K562 (cell line): ENCODE measurements around the gene GYS1. TPM values are rescaled to one million over a fixed set of nuclear protein-coding genes. Genes with fewer than 3 reads are reported as not detected.

ENCODE experiments used
- ARHGAP35 ChIP-seq: fragments of 450-650 bp; IDR thresholded peaks from 2 replicates; pipeline ENCODE4 v1.6.1; 2018; ENCODE audit not compliant: partially characterized antibody
- CHD7 ChIP-seq: fragments of 200-600 bp; sonication (generic); IDR thresholded peaks from one replicate; pipeline ENCODE4 v1.6.1; 2012; ENCODE audit warnings: mild to moderate bottlenecking, low read depth, low read length, inconsistent platforms
- ESRRB ChIP-seq: fragments of 250-450 bp; sonication (Bioruptor Pico); IDR thresholded peaks from 2 replicates; pipeline ENCODE4 v1.5.0; 2020; ENCODE audit warnings: mild to moderate bottlenecking, moderate library complexity, borderline replicate concordance
- ETV5 ChIP-seq: sonication (generic); formaldehyde crosslinking; IDR thresholded peaks from 2 replicates; pipeline ENCODE4 v1.4.0; 2020; ENCODE audit warnings: low read depth, mild to moderate bottlenecking, missing genetic modification reagents
- KLF13 ChIP-seq: fragments of 450-650 bp; IDR thresholded peaks from 2 replicates; pipeline ENCODE4 v1.6.1; 2016; ENCODE audit warnings: missing genetic modification characterization, low read depth, mild to moderate bottlenecking, missing compliant biosample characterization, moderate library complexity, borderline replicate concordance
- PPARD ChIP-seq: fragments of 250-450 bp; sonication (Bioruptor Pico); IDR thresholded peaks from 2 replicates; pipeline ENCODE4 v1.8.0; 2022; ENCODE audit warnings: inconsistent platforms, mild to moderate bottlenecking, moderate library complexity
- SAFB2 ChIP-seq: fragments of 200-400 bp; formaldehyde crosslinking; IDR thresholded peaks from 2 replicates; pipeline ENCODE4 v1.6.1; 2018; ENCODE audit warnings: borderline replicate concordance, low read length, low read depth, moderate library complexity; ENCODE audit not compliant: severe bottlenecking
- TEAD2 ChIP-seq: fragments of 450-650 bp; IDR thresholded peaks from 2 replicates; pipeline ENCODE4 v1.6.1; 2016; ENCODE audit warnings: missing genetic modification characterization, control low read depth, missing compliant biosample characterization
- THRAP3 ChIP-seq: fragments of 450-650 bp; IDR thresholded peaks from 2 replicates; pipeline ENCODE4 v1.6.1; 2016; ENCODE audit warnings: mild to moderate bottlenecking, inconsistent platforms, borderline replicate concordance
- TSC22D4 ChIP-seq: fragments of 450-650 bp; IDR thresholded peaks from 2 replicates; pipeline ENCODE4 v1.6.1; 2016; ENCODE audit warnings: missing genetic modification characterization, missing biosample characterization, control low read depth
- USF1 ChIP-seq: sonication (generic); formaldehyde crosslinking; IDR thresholded peaks from 2 replicates; pipeline ENCODE4 v1.9.0; 2022; ENCODE audit warnings: mild to moderate bottlenecking, missing genetic modification reagents
- XRCC4 ChIP-seq: IDR thresholded peaks from one replicate; pipeline ENCODE4 v1.6.1; 2011; ENCODE audit not compliant: insufficient read depth, insufficient read length; ENCODE audit errors: extremely low read depth
- ZNF146 ChIP-seq: IDR thresholded peaks from one replicate; pipeline ENCODE4 v1.6.1; 2018; ENCODE audit warnings: missing compliant biosample characterization; ENCODE audit not compliant: unreplicated experiment
- ZNF24 ChIP-seq: fragments of 450-650 bp; IDR thresholded peaks from 2 replicates; pipeline ENCODE4 v1.6.1; 2016
- ZNF512 ChIP-seq: IDR thresholded peaks from 2 replicates; pipeline ENCODE4 v1.6.1; 2016; ENCODE audit warnings: missing genetic modification characterization, missing compliant biosample characterization
- polyA plus RNA-seq, 8 experiments: library from polyadenylated mRNA; depleted of rRNA in 4 of 8; stranded (reverse) in 5 of 8; unstranded in 3 of 8; fragments of >200 nt; fragmentation: Nextera tagmentation in 2 of 8; fragmentation: Illumina TruSeq in 1 of 8; extraction: Ambion mirVana in 2 of 8; extraction: Trizol in 1 of 8; gene quantifications; 2 replicates each; pipeline versions ENCODE4 v1.2.1 to v1.2.3, GENCODE V29; 2011 to 2014; ENCODE audit warnings: inconsistent platforms in 1 of 8, missing spikeins in 1 of 8
- total RNA-seq, 7 experiments: library from RNA; depleted of rRNA in 6 of 7; stranded (reverse); fragments of >200 nt in 6 of 7; fragmentation: Illumina TruSeq in 2 of 7; extraction: Trizol in 2 of 7; gene quantifications; 2 replicates each; pipeline versions ENCODE4 v1.2.1 to v1.2.3, GENCODE V29; 2011 to 2021; ENCODE audit warnings: low replicate concordance in 1 of 7

Gene GYS1
- total and polyA plus RNA-seq, 9 of the 15 experiments (the other 6 are each of a cell fraction or from before 2014, with no cell fraction given), result 1.9 to 31.1 (median 15.2) TPM

GRCh38 chr19:48918801-48919247, 74.3 kb downstream of the GYS1 start (continued):
- no peak for TF ChIP-seq ESRRB
- no peak for TF ChIP-seq TEAD2 (tag)
- no peak for TF ChIP-seq PPARD
- TF ChIP-seq THRAP3, result no peak
- no peak for TF ChIP-seq TSC22D4 (tag)
- TF ChIP-seq ZNF24, result no peak
- TF ChIP-seq KLF13, result no peak
- TF ChIP-seq CHD7, result no peak
- peak; percentile 53; the same call in 1 of the 2 replicates for TF ChIP-seq USF1
- TF ChIP-seq ZNF512 (tag), result no peak
- no peak for TF ChIP-seq ETV5 (CRISPR knock-in tag)
- no peak for TF ChIP-seq ZNF146 (CRISPR knock-in tag)
- TF ChIP-seq ARHGAP35, result no peak
- no peak for TF ChIP-seq XRCC4
- no peak for TF ChIP-seq SAFB2
